ENCODE results near the gene NRG3.

NRG3 gene

GRCh38 chr10:82213784-82214183 is 338.8 kb downstream of the NRG3 start:
- no peak for DNase-seq (ENCODE audit: low read depth in 3 of 3)

- no peak for DNase-seq (ENCODE audit: low read depth in 3 of 3)
These were observed 346.1 kb downstream of the NRG3 start for GRCh38 chr10:82221056-82221455.

DNA sequence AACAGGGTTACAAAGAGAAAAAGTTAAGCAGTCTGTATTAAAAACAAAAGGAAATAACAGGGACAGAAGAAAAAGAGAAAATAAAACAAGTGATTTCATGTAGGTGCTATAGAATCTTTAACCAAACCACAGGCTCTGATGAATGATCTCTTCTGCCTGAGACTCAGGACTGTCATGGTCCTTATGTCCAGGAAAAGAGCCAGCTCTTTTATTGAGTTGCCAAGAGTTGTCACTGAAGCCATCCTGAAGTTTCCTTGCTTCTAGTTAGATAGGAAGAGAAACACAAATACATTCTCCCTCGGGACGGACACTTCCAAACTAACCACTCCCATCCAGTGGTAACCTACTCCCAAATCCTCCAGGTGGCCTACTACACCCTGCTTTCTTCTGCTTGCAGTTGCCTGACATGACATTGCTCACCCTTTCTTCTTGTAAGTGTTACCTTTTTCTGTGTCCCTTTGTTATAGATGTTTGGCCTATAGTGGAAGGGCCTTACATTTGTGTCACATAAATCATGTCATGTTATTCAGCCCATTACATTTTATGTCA is 346.7 kb downstream of the NRG3 start:
- no peak for DNase-seq (ENCODE audit: low read depth in 3 of 3)

- no peak for DNase-seq (ENCODE audit: low read depth in 3 of 3)
These were observed 353.7 kb downstream of the NRG3 start for GRCh38 chr10:82228701-82229100.

DNA sequence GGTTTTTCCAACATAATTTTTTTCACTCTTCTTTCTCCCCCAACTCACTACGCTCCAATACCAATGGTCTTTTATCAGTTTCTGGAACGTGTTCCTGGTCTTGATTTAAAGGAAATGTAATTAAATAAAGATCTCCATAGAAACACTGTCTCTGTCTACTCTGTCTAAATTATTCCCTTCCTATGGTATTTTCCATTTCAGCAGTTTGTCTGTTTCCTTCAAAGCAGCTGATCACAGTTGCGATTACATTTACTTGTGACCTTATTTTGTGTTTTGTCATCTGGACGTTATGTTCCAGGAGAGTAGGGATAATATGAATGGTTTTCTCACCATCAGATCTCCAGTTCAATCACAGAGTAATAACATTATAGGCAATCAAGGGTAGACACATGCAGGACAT is 359.2 kb downstream of the NRG3 start:
- no peak for DNase-seq (ENCODE audit: low read depth in 3 of 3)

GRCh38 chr10:82236084-82236731 is 361.2 kb downstream of the NRG3 start:
- no peak for DNase-seq (ENCODE audit: low read depth in 3 of 3)

GRCh38 chr10:82238291-82238690 is 363.3 kb downstream of the NRG3 start:
- no peak for DNase-seq (ENCODE audit: low read depth in 3 of 3)

DNA sequence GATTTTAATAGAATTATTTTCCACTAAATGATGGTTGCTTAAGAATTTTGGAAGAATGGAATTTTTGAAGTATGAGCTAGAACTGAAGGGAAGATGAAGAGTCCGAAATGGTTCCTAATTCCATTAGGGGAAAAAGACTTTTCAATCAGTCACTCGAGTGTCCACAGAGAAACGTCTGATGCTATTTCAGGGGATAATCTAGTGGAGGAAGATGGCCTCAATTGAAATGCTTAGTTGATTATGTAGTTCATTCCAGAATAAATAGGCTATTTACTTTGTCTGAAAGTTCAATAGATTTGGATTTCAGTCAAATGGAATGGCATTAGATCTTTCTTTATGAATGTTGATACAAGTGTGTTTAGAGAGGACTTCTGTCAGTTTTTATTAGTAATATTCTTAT is 365.4 kb downstream of the NRG3 start:
- no peak for DNase-seq (ENCODE audit: low read depth in 3 of 3)

DNA sequence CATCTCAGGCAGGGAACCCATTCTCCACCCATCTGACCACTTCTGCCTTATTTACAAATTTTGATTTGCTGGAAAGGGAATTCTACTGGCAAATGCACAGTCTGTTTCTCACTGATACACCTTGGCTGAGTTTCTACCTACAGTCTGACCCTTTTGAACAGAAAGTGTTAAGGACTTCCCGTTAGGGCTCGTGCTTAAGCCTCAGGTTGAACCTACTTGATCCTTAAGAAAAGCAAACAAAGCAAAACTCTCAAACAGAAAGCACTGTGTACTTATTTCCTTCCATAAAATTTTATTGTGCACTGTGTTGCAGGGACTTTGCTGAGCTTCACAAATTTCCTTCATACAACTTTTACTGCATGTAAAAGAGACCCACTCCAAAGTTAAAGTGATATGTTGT is 367.8 kb downstream of the NRG3 start:
- DNase-seq (ENCODE audit: low read depth in 3 of 3), result no peak

DNA sequence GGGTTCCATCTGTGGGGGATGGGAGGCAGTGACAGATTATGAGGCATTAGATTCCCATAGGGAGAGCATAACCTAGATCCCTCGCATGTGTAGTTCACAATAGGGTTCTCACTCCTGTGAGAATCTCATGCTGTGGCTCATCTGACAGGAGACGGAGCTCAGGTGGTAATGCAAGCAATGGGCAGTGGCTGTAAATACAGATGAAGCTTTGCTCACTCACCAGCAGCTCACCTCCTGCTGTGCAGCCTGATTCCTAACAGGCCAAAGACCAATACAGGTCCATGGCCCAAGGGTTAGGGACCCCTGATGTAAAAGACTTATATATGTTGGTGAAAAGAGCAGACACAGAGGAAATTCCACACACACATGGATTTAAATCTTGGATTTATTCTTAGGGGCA is 370.2 kb downstream of the NRG3 start:
- no peak for DNase-seq (ENCODE audit: low read depth in 3 of 3)

- no peak for DNase-seq (ENCODE audit: low read depth in 3 of 3)
These were observed 371.0 kb downstream of the NRG3 start for GRCh38 chr10:82245906-82246560.

DNA sequence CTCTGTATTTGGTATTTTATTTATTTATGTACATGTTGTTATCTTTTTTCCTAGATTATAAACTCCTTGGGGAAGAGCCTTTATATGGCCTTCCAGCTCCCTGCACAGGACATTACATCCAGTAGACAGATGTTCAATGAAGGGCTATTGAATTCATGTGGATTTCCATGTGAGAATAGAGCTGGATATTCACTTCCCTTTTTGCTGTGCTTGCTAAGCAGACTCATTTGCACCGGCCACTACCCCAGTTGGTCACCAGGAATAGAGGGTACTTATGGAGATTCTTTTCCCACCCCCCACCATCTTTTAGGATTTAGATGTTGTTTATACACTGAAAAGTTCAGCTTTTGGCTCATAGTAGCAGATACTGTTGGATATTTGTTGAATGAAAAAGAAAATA is 374.1 kb downstream of the NRG3 start:
- no peak for DNase-seq (ENCODE audit: low read depth in 3 of 3)

GRCh38 chr10:82251222-82251906 is 376.4 kb downstream of the NRG3 start:
- no peak for DNase-seq (ENCODE audit: low read depth in 3 of 3)

GRCh38 chr10:82252081-82252480 is 377.1 kb downstream of the NRG3 start:
- DNase-seq (ENCODE audit: low read depth in 3 of 3), result no peak

- no peak for DNase-seq (ENCODE audit: low read depth in 3 of 3)
These were observed 379.2 kb downstream of the NRG3 start for GRCh38 chr10:82254237-82254636.

DNA sequence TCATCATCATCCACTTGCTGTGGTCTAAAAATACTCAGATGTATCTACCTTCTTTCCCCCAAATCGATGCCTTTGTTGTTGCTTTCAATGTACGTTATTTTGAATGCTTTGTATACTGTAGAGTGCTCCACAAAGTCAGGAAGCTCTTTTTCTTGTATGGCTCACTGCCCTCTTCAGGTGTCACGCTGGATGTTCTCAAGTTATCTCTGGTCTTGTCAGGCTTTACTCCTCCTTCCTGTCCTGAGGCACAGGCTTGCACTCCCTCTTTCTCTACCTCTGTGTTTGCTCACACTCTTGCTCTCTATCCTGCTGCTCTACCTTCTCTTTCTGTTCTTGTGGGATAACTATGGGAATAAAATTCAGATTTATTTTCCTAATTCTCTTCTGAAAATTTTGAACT is 381.3 kb downstream of the NRG3 start:
- DNase-seq (ENCODE audit: low read depth in 3 of 3), result no peak

GRCh38 chr10:82266438-82266837 is 391.4 kb downstream of the NRG3 start:
- no peak for DNase-seq (ENCODE audit: low read depth in 3 of 3)

DNA sequence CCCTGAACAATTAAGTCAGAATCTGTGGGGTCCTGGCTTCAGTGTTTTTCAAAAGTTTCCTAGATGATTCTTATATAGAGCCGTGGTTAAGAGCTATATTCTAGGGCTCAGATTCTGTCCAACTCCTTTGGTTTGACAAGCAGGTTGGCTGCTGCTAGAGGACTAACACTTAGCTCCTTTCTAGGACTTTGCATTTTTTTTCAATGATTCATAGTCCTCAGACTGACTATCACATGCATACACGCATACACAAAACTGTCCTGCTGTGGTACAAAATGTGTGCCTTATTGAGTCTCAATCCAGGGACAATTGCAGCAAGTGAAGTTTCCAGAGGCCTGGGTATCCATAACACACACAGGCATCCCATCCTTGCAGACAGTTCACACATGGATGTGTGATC is 392.0 kb downstream of the NRG3 start:
- no peak for DNase-seq (ENCODE audit: low read depth in 3 of 3)

DNA sequence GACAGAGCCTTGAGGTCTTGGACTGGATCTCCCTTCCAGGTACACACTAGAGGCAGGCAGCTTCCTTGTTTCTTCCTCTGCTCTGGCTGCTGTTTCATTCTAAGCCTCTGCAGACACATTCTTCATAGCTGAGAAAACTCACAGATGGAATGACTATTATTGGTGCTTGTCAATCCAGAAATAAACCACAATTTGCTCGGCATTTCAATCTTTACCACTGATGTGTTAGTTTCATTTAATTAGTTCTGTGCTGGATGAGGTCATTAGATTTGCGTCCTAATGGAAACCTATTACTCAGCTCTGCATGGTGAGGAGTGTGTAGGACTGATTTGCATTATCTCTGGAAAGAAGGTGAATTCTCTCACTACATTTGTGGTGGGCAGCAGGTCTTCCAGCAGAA is 392.5 kb downstream of the NRG3 start:
- no peak for DNase-seq (ENCODE audit: low read depth in 3 of 3)

- DNase-seq (ENCODE audit: low read depth in 3 of 3), result no peak
These were observed 393.0 kb downstream of the NRG3 start for GRCh38 chr10:82267960-82268359.

GRCh38 chr10:82277591-82277990 is 402.6 kb downstream of the NRG3 start:
- no peak for DNase-seq (ENCODE audit: low read depth in 3 of 3)

DNA sequence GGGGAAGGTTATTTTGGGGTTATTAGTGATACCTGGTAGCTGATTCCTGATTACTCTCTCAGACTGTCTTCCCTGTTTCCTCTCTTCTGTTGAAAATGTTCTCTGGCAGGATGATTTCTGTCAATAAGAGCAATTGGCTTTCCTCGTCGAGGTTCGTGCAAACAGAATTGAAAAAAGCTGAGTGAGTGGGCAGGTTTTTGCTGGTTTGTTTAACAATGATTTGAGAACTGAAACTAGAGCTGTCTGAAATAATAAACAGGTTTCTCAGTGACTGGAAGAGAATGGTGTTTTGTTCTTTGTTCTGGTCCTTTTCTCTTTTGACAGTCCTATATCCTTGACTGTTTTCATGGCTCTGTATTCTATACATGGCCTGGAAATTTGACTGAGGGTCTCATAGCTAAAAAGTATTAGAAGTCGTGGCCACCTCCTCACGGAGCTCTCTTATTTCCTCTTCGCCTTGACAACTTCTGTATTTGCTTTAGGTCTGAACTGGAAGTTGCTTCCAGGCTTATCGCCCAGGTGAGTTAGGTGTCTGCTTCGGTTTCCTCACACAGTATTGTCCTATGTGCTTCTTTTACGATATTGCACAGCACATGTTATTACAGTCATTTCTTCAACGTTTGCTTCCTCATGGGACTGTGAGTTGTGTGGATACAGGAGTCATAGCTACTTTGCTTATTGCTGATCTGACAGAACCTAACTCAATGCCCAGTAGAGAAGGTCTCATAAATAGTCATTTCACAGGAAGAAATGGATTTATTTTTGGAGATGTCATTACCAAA is 403.6 kb downstream of the NRG3 start:
- no peak for DNase-seq (ENCODE audit: low read depth in 3 of 3)
